HG03575 (cell line): ENCODE data around the gene SPTBN5.
"Not testable (repeated sequence)": the region's sequence is repeated elsewhere in the genome, so short reads cannot be mapped to it uniquely, and the experiment has no call there.

Source experiments
- ATAC-seq: cut with Tn5 transposase; IDR thresholded peaks from one replicate; pipeline ENCODE4 v1.9.1; 2021; ENCODE audit not compliant: unreplicated experiment, insufficient number of reproducible peaks, low FRiP score; ENCODE audit errors: extremely low read depth

The SPTBN5 gene

DNA sequence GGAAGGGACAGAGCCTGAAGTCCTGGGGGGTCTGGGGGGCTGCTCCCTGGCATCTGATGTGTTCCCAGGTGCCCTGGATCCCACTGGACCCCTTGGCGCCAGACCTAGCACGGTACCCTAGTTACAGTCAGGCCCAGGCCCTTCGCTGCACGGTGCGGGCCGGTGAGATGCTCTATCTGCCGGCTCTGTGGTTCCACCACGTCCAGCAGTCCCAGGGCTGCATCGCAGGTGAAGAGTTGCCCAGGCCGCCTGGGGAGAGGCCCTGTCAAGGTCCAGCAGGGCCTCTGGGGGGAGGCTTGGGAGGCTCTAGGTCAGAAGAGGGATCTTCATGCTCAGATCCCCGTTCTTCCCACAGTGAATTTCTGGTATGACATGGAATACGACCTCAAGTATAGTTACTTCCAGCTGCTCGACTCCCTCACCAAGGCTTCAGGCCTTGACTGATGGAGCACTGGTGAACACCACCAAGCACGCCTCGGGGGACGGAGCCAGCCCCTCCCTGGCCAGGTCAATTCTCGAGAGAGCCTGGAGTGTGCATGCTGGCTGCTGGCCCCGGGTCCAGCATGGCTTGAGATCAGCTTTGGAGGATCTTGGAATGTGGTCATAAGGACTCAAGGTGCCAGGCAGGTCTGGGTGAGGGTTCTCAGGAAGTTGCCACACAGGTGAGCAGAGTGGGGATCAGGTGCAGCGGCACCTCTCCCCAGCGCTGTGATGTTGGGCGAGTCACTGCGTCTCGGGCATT is 57.0 kb downstream of the SPTBN5 start:
- no peak for ATAC-seq

DNA sequence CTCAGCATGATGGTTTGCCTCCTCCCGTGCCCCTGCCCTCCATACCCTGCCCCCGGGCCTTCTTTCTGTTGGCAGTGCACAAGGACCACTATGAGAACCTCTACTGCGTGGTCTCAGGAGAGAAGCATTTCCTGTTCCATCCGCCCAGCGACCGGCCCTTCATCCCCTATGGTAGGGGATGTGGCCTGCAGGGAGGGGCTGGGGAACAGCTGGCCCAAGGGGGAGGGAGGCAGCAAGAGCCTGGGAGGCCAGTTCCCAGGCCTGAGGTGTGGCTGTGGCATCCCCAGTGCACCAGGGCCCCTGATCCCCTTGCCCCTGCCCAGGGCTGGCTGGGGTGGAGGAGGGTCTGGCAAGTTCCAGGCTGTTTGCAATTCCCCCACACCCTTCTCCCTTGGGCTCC is 57.8 kb downstream of the SPTBN5 start:
- ATAC-seq: no peak

GRCh38 chr15:41834096-41834495 is 59.8 kb downstream of the SPTBN5 start:
- ATAC-seq: no peak

- no peak for ATAC-seq
Measured at GRCh38 chr15:41832875-41833274, 61.0 kb downstream of the SPTBN5 start.

DNA sequence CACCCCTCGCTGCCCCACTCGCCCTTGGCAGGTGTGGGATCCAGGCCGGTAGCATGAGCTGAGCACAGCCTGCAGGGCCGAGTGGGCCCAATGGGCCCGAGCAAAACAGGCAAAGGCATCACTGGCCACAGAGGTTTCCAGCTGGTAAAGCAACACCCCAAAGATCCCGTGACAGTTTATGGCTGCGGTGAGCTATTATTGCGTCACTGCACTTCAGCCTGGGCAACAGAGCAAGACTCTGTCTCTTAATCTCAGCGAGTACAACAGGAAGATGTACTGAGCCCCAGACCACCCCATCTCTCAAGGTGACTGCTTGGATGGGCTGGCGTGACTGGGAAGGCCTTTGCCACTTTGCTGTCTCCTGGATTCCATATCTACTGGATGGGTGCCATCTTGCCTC is 61.6 kb downstream of the SPTBN5 start:
- ATAC-seq: no peak

DNA sequence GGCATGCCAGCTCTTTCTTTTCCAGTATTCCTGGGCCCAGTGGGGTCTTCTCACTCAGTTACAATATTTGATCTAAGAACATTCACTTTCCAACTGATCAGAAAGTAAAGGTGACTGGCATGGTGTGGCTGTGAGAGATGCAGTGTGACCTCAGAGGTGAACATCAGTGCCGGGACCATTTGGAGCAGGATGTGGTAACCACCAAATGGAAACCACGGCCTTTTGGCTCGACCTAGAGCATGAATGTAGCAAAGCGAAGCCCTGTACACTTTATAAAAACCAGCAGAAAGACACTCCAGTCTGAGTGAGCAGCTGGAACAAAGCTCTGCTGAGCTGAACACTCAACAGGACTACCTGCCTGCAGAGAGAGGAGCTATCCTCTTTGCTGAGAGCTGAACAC is 62.6 kb downstream of the SPTBN5 start:
- not testable (repeated sequence) for ATAC-seq

DNA sequence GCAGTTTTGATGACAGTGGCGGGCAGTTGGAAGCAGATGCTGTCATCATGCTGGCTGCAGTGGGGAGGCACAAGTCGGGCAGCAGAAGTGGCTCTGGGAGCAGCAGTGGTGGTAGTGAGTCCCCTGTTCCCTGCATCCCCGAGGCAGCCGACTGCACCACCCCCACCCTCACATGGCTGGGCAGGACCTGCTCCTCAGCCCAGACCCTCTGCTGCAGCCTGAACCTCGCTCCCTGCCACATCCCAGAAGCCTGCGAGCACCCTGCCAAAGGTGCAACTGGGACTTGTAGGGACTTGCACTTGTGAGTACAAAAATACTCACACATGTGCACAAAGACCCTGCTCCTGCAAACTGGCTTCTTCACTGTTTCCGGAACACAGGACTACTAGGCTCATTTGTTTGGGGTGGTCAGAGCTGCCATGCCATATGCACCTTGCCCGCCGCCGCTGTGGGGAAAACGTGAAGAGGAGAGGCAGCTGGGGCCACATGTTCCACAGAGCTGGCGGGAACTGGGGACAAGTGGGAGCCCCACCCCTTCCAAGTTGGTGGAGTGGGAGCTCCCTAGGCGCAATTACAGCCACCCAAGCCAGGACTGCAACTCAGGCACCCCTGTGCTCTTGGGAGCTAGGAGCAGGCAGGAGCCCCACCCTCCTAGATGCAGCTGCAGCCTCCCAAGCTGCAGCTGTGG is 63.8 kb downstream of the SPTBN5 start:
- ATAC-seq: no peak

DNA sequence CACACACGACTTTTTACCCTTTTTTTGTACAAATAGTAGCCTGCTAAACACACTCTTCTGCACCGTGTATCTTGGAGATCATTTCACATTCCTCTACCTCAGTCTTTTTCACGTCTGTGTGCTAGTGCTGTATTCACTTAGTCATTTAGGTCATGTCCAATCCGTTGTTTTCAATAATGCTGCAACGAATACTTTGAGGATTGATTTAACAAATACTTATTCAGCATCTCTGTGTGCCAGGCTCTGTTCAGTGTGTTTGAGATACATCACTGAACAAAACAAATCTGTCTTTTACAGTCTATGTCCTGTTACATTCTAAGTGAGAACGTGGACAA is 65.1 kb downstream of the SPTBN5 start:
- ATAC-seq: no peak

GRCh38 chr15:41827880-41828806 is 65.7 kb downstream of the SPTBN5 start, which contains the start of gene JMJD7:
Gene JMJD7, plus strand, starts transcription at chr15:41828092. Its CDS starts 33 bp downstream, at chr15:41828125.
- no peak for ATAC-seq

- no peak for ATAC-seq
Measured at GRCh38 chr15:41827290-41827879, 66.5 kb downstream of the SPTBN5 start.

GRCh38 chr15:41825572-41826535 is 68.0 kb downstream of the SPTBN5 start:
- ATAC-seq: no peak

DNA sequence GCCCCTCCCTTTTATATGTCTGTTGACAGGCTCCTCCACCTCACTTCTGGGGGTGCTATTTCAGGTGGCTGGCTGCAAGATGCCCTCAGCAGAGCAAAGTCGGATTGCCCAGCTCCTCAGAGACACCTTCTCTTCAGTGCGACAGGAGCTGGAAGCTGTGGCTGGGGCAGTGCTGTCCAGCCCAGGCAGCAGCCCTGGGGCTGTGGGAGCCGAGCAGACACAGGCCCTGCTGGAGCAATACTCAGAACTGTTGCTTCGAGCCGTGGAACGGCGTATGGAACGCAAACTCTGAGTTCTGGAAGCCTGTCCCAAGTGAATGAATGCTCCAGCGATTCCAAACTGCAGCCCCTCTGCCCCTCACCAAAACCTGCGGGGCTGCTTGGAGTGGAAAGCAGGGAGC is 68.7 kb downstream of the SPTBN5 start:
- no peak for ATAC-seq

DNA sequence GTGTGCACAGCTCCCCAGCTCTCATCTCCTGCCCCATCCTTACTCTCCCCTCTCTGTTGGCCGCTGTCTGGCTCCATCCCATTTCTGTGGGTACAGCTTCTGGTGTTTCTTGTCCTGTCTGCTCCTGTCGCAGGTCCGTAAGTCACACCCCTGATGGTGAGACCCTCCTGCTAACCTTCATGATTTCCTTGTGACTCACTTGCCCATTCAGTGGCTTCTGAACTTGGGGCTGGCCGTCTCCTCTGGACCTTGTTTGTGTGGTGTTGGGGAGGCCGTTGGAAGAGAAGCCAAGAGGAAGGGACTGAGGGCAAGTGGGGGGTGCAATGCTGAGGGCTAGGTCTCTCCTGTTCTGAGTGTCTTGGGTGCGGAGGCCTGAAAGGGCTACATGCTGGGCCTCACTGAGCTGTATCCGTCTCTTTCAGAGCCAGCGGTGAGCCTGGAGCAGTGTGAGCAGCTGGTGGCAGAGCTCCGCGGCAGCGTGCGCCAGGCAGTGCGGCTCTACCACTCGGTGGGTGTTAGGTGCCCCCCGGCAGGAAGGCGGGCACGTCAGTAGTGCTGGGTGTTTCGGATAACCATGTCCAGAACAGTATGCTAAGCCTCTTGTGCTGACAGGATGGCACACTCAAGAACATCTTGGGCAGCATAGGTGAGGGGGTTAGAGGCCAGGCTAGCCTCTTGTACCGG is 69.6 kb downstream of the SPTBN5 start:
- no peak for ATAC-seq

DNA sequence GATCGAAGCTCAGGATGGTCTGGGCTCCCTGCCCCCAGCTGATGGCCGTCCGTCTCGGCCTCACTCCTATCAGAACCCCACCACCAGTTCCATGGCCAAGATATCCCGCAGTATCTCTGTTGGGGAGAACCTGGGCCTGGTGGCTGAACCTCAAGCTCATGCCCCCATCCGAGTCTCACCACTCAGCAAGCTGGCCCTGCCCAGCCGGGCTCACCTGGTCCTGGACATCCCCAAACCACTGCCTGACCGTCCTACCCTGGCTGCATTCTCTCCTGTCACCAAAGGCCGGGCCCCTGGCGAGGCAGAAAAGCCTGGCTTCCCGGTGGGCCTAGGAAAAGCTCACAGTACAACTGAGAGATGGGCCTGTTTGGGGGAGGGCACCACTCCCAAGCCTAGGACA is 70.4 kb downstream of the SPTBN5 start:
- no peak for ATAC-seq

GRCh38 chr15:41822957-41823356 is 70.9 kb downstream of the SPTBN5 start:
- no peak for ATAC-seq

GRCh38 chr15:41822471-41822870 is 71.4 kb downstream of the SPTBN5 start:
- ATAC-seq: no peak

DNA sequence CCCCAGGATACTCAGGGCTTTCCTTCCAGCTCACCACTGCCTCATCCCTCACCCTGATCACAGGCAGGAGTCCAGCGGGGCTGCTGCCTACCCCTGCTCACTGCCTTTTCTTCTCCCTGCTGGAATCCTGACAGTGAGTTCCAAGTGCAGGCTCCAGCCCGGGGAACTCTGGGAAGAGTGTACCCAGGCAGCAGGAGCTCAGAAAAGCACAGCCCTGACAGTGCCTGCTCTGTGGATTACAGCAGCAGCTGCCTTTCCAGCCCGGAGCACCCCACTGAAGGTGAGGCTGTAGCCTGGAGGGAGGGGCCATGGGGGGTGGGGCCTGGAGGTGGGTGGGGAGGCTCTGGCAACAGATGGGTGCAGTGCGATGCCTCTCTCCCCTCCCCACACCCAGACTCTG is 72.0 kb downstream of the SPTBN5 start:
- ATAC-seq: no peak
